ENCODE results near the gene TTLL9. TPM values are rescaled to one million over a fixed set of nuclear protein-coding genes. Genes with fewer than 3 reads are reported as not detected.

TTLL9 gene
- total RNA-seq, 1 donor from 2014 or later: 2.4 TPM

GRCh38 chr20:31858760-31859083 lies 11.7 kb upstream of the TTLL9 start:
- TF ChIP-seq CTCF (IDR thresholded peaks at IDR 0.05; ENCODE audit: unreplicated experiment): no peak
- Mint-ChIP-seq H3K27ac (no peak overlapping the region), H3K4me1 (ENCODE audit: low read depth) (peaks cover 12% of the 10 kb centered on the region), H3K9me3 (ENCODE audit: low read depth) (no peaks in the 10 kb centered on the region), H3K36me3 (ENCODE audit: insufficient read depth) (no peaks in the 10 kb centered on the region), H3K27me3 (peaks cover 27% of the 10 kb centered on the region), H3K4me3 (ENCODE audit: low read depth) (no peak overlapping the region)
- no peak for DNase-seq (ENCODE audit: low spot score, unreplicated experiment)

DNA sequence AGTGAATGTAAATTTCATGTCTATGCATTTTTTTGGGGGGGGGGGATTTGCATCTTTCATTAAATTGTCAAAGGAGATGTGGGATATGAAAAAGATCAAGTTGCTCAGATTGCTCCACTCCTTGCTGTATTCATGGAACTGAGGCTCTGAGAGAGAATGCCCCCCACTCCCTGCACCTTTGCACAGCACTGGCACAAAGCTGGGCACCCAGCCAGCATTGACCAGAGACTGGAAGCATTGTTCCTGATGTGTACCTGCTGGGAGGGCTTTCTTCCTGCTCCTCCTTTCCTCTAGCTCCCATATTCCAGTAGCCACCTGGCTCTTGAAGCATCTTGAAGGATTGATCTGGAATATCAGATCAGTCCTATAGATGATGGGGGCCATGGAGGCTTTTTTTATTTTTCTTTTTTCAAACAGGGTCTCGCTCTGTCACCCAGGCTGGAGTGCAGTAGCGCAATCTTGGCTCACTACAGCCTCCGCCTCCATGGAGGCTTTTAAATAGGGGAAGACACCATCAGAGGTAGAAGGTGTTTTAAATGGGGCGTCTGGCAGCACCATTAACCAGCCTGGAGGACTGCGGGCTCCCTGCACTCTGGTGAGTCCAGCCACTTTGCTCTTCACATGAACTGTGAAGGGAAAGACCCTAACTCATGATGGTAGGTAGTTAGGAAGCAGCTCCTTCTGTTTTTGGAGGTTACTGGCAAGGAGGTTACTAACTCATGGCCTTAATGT lies 11.0 kb upstream of the TTLL9 start:
- Mint-ChIP-seq H3K27me3 (peaks cover 24% of the 10 kb centered on the region), H3K4me3 (ENCODE audit: low read depth) (no peak overlapping the region), H3K36me3 (ENCODE audit: insufficient read depth) (no peaks in the 10 kb centered on the region), H3K4me1 (ENCODE audit: low read depth) (peaks cover 12% of the 10 kb centered on the region), H3K27ac (no peak overlapping the region), H3K9me3 (ENCODE audit: low read depth) (no peaks in the 10 kb centered on the region)
- TF ChIP-seq CTCF (IDR thresholded peaks at IDR 0.05; ENCODE audit: unreplicated experiment): no peak
- no peak for DNase-seq (ENCODE audit: low spot score, unreplicated experiment)

DNA sequence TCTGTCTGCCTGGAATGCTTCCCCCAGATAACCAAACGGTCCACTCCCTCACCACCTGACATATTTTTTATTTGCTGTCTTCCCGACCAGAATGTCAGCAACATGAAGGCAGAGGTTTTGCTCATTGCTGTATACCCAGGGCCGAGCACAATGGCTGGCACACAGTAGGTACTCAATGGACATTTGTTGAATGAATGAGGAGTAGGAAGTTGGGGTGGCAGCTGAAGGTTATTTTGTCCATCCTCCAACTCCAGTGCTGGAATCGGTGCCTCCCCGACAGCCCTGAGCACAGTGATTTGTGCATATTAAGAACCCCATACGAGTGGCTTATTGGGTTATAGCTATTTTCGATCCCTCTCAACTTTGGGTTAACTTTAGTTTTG lies 10.4 kb upstream of the TTLL9 start:
- Mint-ChIP-seq H3K9me3 (ENCODE audit: low read depth) (no peaks in the 10 kb centered on the region), H3K27me3 (peaks cover 24% of the 10 kb centered on the region), H3K36me3 (ENCODE audit: insufficient read depth) (no peaks in the 10 kb centered on the region), H3K4me3 (ENCODE audit: low read depth) (peak overlapping the region; percentile 68), H3K4me1 (ENCODE audit: low read depth) (peaks cover 12% of the 10 kb centered on the region), H3K27ac (no peak overlapping the region)
- TF ChIP-seq CTCF (IDR thresholded peaks at IDR 0.05; ENCODE audit: unreplicated experiment): no peak
- DNase-seq (ENCODE audit: low spot score, unreplicated experiment): no peak

DNA sequence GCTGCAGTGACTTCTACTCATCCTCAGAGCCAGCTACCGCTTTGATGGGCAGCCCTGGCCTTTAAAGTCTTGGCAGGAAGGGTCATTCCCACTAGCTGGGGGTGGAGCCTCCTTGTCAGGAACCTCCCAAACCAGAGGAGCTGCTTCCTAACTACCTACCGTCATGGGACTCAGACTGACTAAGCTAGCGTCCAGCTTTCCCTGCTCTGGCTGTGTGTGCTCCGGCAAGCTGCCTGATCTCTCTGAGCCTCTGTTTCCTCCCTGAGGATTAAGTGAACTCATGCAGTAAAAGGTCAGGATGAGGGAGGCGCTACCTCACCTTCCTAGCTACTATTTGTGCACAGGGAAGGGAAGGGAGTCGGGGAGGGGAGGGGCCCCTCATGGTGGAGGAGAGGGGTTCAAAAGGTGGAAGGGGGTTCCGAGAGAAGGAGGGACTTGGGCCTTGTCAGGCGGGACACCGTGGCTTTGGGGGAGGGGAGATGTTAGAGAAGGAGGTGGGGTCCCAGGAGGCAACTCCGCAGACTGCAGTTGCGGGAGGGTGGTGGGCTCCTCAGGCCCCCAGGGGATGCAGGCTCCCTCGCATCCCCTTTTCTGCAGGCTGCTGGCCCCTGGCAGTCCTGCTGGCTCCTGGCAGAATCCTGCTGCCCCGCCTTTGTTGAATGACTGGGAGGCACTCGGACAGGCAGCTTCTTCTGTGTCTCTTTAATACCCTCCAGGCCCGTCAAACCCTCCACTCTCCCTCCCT lies 9.9 kb upstream of the TTLL9 start:
- Mint-ChIP-seq H3K4me1 (ENCODE audit: low read depth) (peaks cover 12% of the 10 kb centered on the region), H3K4me3 (ENCODE audit: low read depth) (peak overlapping the region; percentile 68), H3K27me3 (peaks cover 24% of the 10 kb centered on the region), H3K27ac (no peak overlapping the region), H3K9me3 (ENCODE audit: low read depth) (no peaks in the 10 kb centered on the region), H3K36me3 (ENCODE audit: insufficient read depth) (no peaks in the 10 kb centered on the region)
- no peak for DNase-seq (ENCODE audit: low spot score, unreplicated experiment)
- no peak for TF ChIP-seq CTCF (IDR thresholded peaks at IDR 0.05; ENCODE audit: unreplicated experiment)

GRCh38 chr20:31861135-31861384 lies 9.4 kb upstream of the TTLL9 start:
- Mint-ChIP-seq H3K27me3 (peaks cover 24% of the 10 kb centered on the region), H3K4me1 (ENCODE audit: low read depth) (peaks cover 12% of the 10 kb centered on the region), H3K4me3 (ENCODE audit: low read depth) (peak overlapping the region; percentile 68), H3K27ac (no peak overlapping the region), H3K36me3 (ENCODE audit: insufficient read depth) (no peaks in the 10 kb centered on the region), H3K9me3 (ENCODE audit: low read depth) (no peaks in the 10 kb centered on the region)
- no peak for DNase-seq (ENCODE audit: low spot score, unreplicated experiment)
- TF ChIP-seq CTCF (IDR thresholded peaks at IDR 0.05; ENCODE audit: unreplicated experiment): no peak
